ENCODE measurements around the gene TRPC4.
"Not testable (repeated sequence)": the region's sequence is repeated elsewhere in the genome, so short reads cannot be mapped to it uniquely, and the experiment has no call there.

The TRPC4 gene

DNA sequence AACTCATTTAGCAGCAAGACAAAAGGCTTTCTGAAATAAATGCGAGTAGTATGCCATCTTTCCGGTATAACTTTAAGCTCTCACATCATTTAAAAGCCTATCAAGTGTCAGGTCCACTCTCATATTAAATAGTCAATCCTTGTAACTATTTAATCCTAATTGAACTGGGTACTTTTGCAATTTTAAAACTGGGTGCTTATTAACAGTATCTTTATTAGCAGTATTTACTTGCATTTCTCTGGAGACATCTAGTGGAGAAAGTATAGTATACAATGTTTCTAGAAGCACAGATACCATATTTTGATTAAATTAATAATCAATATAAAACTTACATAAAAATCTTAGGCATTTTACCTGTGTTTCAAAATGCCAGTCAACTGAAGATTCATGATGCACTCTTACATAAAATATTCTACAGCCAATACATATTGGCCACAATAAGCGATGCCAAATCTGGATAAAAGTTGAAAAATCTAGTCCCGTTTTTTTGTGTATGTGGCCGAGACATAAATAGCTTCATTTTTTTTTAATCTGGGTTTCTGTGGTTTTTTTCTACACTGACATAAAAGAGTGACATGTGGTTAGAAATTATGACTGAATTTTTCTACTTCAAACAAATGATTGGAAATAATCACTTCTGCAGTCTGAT, 266.7 kb downstream of the TRPC4 start:
- DNase-seq (ENCODE audit: low read depth in 2 of 2), result no peak

DNA sequence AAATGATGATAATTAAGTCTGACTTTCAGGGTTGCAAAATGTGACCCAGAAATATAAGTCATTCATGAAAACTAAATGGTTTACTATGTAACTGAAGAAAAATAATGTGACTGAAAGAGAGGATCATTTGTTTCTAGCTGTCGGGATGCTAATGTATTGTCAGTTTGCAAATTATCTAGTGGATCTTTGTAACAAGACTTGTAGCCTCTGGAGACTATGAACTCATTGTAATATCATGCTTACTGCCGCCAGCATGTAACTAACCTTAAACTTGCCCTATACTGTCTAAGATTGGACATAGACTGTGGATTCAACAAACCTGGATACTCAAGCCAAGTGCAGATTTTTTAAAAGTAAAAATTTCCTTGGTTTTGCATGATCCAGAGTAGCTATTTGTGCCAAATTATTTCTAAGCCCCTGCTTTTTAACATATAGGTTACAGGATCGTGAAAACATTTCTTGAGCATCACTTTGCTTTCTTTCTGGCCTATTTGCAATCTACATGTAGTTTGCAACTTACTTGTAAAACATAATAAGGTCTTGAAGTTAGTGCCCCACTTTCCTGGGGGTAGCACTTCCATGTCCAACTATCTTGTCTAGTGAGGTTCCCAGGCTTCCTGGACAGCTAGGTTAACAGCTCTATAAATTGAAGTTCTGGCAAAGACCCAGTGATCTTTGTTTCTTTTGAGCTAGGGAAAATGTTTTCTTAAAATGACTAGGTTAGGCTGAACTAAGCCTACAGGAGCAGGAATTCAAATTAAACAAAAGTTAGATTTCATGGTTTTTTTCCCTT, 267.7 kb downstream of the TRPC4 start:
- DNase-seq (ENCODE audit: low read depth in 2 of 2), result no peak

DNA sequence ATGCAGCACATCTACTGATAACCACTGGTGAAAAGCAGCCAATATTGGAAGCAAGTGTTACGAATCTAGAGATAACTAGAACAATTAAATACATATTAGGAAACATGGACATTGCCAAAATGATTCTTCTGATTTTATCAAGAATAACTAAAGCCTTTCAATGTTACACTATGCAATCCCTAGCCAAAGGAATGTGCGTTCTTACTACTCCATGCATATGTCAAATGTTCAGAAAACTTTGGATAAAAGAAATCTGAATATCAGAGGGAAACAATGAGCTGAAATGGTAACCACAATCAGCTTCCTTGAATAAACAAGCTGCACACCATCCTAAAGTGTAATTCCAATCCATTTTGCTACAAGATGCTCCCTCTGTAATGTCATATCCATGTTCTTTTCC, 270.1 kb downstream of the TRPC4 start:
- DNase-seq (ENCODE audit: low read depth in 2 of 2), result no peak

DNA sequence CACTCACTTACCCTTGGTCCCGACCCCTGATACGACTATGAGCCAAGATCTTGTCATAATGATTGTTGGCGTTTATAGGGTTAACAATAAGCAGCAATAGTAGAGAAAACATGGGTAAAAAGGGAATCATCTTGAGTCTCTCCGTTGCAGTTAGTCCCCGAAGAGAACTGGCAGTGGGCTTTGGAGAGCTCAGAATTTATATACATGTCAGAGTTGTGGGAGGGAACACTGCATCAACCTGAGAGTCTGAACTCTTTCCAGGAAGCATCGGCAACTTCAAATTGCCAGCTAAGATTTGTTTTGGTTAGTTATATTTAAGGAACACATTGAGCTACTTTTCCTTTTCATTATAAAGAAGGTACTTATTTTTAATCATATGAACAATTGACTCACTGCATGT, 271.0 kb downstream of the TRPC4 start, which contains the start of gene POSTN:
Gene POSTN (minus strand): TSS at position 172 of the 400 bp plus-strand sequence. CDS start 42 bp downstream, at position 130.
- no peak for DNase-seq (ENCODE audit: low read depth in 2 of 2)

DNA sequence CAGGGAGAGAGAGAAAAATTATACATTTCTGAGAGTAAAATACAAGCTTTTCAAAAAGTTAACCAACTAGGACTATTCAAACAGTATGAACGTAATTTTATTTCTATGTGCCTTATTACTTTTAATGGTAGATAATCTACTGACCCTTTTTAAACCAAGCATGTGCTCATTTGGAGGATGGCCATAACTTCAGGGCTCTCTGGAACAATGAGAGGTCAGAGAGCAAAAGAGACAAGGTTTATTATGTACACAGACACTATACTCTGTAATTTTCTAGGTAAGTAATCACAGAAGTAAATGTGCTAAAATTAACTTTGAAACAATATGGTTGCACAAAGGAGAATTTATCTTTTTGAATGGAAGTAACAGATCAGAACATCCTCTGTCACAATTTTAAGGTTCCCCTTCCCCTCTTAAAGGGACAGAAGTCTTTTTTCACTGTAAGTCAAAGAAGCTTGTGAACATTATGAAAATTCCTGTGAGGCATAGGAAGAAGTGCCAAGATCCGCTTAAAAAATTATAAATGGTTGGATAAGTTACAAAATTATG, 272.0 kb downstream of the TRPC4 start:
- DNase-seq (ENCODE audit: low read depth in 2 of 2), result no peak

DNA sequence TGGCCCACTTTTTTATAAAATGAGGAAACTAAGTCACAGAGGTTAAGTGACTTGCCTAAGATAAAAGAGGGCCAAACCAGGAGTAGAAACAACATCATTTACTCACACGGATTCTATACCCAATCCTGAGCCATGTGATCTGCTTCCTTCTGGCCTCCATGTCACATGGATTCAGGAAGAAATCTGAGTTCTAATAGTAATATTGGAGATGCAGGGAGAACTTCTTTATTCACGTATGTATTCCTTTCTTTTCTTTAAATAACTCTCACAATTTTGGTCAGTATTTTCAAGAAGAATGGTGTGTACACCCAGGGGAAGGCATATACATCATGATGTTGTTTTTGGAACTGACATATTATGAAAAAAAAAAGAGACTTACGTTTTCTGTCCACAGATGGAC, 272.8 kb downstream of the TRPC4 start:
- DNase-seq (ENCODE audit: low read depth in 2 of 2), result no peak

DNA sequence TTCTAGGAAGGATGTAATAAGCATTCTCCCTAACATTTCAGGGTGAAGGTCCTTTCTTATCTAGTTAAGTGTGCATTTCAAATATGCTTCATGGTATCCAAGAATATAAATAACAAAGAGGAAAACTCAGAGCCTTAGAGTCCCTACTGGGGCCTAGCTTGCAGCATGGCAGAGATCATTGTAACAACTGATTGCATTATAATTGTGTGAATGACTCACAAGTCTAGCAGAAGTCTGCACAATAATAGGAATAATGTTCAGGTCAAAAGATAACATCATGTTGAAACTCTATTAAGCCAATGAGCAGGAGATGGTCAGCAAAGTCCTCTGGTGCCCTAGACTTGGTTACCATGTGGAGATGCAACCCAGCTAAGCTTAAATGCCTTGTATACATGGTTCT, 274.4 kb downstream of the TRPC4 start:
- no peak for DNase-seq (ENCODE audit: low read depth in 2 of 2)

DNA sequence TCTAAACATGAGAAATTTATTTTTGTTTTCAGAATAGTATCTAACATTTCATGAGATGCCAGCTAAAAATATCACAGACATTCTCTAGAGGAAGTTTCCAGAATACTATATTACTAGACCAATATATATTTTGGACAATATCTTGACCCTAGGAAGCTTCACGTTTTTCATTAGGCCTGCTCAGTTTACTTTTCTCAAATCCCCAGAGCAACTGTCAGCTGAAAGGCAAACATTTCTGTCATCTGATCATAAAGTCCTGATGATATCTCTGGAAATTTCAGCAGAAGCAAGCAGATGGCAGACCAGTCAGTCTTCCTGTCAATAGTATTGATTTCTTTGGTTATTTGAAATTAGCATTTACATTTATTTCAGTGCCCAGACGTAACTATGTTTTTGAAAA, 275.0 kb downstream of the TRPC4 start:
- DNase-seq (ENCODE audit: low read depth in 2 of 2), result no peak

DNA sequence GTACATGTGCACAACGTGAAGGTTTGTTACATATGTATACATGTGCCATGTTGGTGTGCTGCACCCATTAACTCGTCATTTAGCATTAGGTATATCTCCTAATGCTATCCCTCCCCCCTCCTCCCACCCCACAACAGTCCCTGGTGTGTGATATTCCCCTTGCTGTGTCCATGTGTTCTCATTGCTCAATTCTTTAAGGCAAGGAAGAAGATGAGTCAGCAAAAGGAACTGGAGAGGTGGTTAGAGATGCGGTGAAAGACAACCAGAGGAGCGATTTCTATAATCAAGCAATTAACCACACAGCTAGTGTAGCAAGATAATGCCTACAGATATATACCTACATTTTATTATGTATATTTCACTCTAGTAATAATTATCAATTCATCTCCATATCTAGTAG, 280.2 kb downstream of the TRPC4 start:
- not testable (repeated sequence) for DNase-seq (ENCODE audit: low read depth in 2 of 2)

DNA sequence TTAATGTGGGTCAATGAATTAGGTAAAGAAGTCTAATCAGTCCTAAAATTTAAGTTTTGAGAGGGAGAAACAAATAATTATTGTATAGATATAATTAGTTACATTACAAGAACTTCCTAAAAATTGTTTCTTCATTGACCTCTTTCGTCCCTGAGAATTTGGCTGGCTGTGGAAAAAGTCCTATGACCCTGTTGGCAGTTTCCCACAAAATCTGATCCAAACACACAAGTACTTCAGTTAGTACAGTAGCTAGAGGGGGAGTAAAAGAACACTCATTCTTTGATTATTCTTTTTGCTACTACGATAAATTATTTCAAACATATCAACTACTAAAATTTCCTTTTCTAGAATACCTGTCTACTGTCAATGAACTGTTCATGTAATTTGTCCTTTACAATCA, 282.3 kb downstream of the TRPC4 start:
- DNase-seq (ENCODE audit: low read depth in 2 of 2), result no peak

All from stimulated activated CD4-positive, alpha-beta T cell treated with anti-CD3 and anti-CD28 coated beads, Interleukin-1b, Interleukin-23, amount 100 ng/mL, for 1 hour (primary cell).